Mesothelial cell of epicardium (in vitro differentiated cells): ENCODE results near the gene CIBAR2. TPM values are rescaled to one million over a fixed set of nuclear protein-coding genes. Genes with fewer than 3 reads are reported as not detected.

Experiments used
- DNase-seq, 2 experiments: peaks; one replicate each; pipeline ENCODE4 v3.0.0; 2021; ENCODE audit warnings: low spot score in 2 of 2; ENCODE audit not compliant: unreplicated experiment in 2 of 2
- H3K27ac Mint-ChIP-seq: 2 replicates; pipeline ENCODE4 v1.8.0; 2021; ENCODE audit warnings: mixed read lengths
- H3K27me3 Mint-ChIP-seq: 2 replicates; pipeline ENCODE4 v1.8.0; 2021; ENCODE audit warnings: low read depth, mixed read lengths
- H3K36me3 Mint-ChIP-seq: 2 replicates; pipeline ENCODE4 v1.8.0; 2021; ENCODE audit warnings: mixed read lengths
- H3K4me1 Mint-ChIP-seq: 2 replicates; pipeline ENCODE4 v1.8.0; 2021; ENCODE audit warnings: mixed read lengths
- H3K4me3 Mint-ChIP-seq: 2 replicates; pipeline ENCODE4 v1.8.0; 2021; ENCODE audit warnings: mild to moderate bottlenecking, moderate library complexity, mixed read lengths
- H3K9me3 Mint-ChIP-seq: 2 replicates; pipeline ENCODE4 v1.8.0; 2021; ENCODE audit warnings: mixed read lengths
- total RNA-seq: library from RNA; stranded (reverse); gene quantifications from 3 replicates; pipeline ENCODE4 v1.2.1, GENCODE V29; 2021
- TF ChIP-seq, protein P1 (sequence below): fragments of 200-600 bp; sonication (generic); IDR thresholded peaks from one replicate; pipeline ENCODE4 v1.5.0; 2021; ENCODE audit warnings: antibody characterized with exemption; ENCODE audit not compliant: unreplicated experiment

Gene CIBAR2
- total RNA-seq, 1 donor from 2014 or later = not detected

DNA sequence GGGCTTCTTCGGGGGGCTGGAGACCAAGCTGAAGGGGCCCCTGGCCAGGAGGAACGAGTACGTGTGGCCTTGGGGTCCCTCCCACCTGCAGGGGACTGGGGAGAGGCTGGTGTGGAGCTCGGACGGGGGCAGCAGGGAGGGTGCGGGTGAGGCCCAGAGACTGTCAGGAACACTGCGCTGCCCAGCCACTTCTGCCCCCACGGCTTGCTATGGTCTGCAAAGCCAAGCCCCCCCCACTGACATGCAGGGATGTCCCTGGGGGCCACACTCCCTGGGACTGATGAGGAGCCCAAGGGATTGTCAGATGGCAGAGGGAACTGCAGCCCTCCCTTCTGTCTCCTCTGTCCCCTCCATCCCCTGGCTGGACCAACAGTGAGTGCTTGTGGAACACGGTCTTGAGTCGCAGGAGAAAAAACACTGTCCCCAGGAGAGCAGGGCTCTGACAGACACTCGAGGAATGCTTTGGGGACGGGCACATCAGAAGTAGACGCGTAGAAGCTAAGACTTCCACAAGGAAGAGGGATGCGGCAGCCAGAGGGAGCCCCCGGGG is 34.6 kb downstream of the CIBAR2 start:
- Mint-ChIP-seq H3K27ac (no peak overlapping the region), H3K36me3 (peaks cover 17% of the 10 kb centered on the region), H3K4me3 (no peak overlapping the region), H3K9me3 (no peaks in the 10 kb centered on the region), H3K27me3 (peaks cover 6% of the 10 kb centered on the region), H3K4me1 (peaks cover 14% of the 10 kb centered on the region)
- no peak for DNase-seq
- TF ChIP-seq, protein P1, sequence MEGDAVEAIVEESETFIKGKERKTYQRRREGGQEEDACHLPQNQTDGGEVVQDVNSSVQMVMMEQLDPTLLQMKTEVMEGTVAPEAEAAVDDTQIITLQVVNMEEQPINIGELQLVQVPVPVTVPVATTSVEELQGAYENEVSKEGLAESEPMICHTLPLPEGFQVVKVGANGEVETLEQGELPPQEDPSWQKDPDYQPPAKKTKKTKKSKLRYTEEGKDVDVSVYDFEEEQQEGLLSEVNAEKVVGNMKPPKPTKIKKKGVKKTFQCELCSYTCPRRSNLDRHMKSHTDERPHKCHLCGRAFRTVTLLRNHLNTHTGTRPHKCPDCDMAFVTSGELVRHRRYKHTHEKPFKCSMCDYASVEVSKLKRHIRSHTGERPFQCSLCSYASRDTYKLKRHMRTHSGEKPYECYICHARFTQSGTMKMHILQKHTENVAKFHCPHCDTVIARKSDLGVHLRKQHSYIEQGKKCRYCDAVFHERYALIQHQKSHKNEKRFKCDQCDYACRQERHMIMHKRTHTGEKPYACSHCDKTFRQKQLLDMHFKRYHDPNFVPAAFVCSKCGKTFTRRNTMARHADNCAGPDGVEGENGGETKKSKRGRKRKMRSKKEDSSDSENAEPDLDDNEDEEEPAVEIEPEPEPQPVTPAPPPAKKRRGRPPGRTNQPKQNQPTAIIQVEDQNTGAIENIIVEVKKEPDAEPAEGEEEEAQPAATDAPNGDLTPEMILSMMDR = no peak

DNA sequence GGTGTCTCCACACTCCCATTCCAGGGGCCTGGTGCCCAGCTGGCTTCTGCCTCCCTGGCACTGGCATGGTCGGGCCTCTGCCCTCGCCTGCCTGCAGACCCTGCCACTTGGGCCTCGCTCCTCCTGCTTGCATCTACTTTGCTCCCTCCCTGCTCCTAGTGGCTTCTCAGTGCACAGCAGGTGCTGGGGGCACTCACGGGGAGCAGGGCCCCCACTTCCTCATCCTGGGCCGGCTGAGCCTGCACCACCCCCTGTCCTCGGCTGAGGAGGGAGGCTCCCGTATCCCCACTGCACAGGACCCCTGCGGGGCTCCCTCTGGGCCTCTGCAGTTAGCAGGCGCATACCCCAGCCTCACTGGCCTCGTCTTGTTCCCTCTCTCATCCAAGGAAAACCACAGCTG is 35.2 kb downstream of the CIBAR2 start:
- Mint-ChIP-seq H3K4me1 (peaks cover 8% of the 10 kb centered on the region), H3K27ac (no peak overlapping the region), H3K9me3 (no peaks in the 10 kb centered on the region), H3K36me3 (peaks cover 17% of the 10 kb centered on the region), H3K4me3 (no peak overlapping the region), H3K27me3 (peaks cover 2% of the 10 kb centered on the region)
- TF ChIP-seq, protein P1 = no peak
- DNase-seq = no peak

DNA sequence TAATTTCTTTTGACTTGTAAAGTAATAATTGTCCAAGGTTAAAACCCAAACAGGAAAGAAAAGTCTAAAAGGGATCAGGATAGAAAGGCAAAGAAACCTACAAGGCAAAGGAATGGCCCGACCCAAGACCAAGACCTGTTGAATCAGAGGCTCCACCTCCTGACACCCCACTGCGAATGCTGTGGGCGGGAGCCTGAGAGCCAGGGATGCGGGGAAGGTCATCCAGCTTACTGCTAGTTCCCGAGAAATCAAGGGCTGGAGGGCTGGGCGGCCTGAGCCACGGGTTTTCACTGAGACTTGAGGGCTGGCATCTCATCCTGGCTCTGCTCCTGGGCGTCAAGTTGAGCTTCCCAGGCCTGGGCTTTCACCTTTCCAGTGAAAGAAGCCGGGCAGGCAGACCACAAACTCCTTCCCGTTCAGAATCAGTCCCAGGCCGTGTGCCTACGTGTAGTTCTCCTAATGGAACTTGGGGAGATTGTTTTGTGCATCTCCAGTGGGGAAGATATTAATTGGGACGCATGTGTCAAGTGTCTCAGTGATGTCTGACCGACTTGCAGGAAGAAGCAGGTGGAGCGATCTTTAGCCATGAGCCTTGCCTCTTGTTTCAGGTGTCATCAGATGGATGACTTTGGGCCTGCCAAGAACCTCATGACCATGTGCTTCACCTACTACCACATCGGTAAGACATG is 36.9 kb downstream of the CIBAR2 start:
- TF ChIP-seq, protein P1 = no peak
- no peaks in the 10 kb centered on the region for H3K9me3 Mint-ChIP-seq
- no peaks in the 10 kb centered on the region for H3K4me1 Mint-ChIP-seq
- H3K4me3 Mint-ChIP-seq = no peak overlapping the region
- no peaks in the 10 kb centered on the region for H3K27me3 Mint-ChIP-seq
- peaks cover 19% of the 10 kb centered on the region for H3K36me3 Mint-ChIP-seq
- H3K27ac Mint-ChIP-seq = no peak overlapping the region
- DNase-seq = no peak

DNA sequence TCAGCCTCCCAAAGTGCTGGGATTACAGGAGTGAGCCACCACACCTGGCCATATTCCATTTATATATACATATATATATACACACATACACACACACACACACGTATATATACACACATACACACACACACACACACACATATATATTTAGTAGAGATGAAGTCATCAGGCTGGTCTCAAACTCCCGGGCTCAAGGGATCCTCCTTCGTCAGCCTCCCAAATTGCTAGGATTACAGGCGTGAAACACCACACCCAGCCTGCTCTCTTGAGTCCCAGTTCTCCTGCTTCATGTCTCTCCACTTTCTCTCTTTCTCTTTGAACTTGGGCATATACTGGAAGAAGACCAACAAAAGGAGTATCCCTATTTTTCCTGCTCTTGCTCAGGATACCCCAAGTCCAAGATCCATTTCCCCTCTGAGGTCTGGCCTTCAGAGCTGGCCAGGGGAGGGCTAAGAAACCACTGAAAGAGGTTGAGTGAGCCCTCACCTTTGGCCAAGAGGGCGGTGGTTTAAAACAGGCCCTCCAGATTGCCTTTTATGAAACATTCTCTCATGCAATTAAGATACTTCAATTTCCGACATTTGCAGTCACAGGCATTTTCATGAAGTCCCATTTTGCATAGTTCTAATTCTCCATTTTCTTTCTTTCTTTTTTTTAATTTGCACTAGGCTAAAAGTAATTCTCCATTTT is 37.9 kb downstream of the CIBAR2 start:
- no peak overlapping the region for H3K4me3 Mint-ChIP-seq
- no peak overlapping the region for H3K27ac Mint-ChIP-seq
- peaks cover 15% of the 10 kb centered on the region for H3K36me3 Mint-ChIP-seq
- TF ChIP-seq, protein P1 = no peak
- H3K9me3 Mint-ChIP-seq = no peaks in the 10 kb centered on the region
- H3K4me1 Mint-ChIP-seq = no peaks in the 10 kb centered on the region
- no peak for DNase-seq
- H3K27me3 Mint-ChIP-seq = no peaks in the 10 kb centered on the region

DNA sequence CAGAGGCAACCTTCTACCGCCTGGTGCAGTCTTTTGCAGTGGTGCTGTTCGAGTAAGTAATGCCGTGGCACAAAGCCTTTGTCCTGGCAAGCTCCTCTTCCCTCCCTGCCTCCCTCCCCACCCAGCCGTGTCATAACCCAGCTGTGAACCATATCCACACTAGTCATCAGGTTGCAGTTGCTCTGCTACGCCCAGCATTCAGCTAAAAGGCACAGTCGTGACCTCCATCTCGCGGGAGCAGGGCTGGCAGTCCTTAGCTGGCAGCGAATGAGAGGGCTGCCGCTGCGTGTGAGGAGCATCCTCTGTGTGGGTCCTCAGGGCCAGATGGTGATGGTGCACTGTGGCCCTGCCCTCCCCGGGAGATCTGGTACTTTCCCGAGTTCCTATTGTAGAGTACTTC is 39.3 kb downstream of the CIBAR2 start:
- Mint-ChIP-seq H3K27ac (no peak overlapping the region), H3K4me3 (no peak overlapping the region), H3K36me3 (peaks cover 6% of the 10 kb centered on the region), H3K4me1 (no peaks in the 10 kb centered on the region), H3K27me3 (no peaks in the 10 kb centered on the region), H3K9me3 (no peaks in the 10 kb centered on the region)
- TF ChIP-seq, protein P1 = no peak
- no peak for DNase-seq
